Stimulated activated CD4-positive, alpha-beta T cell treated with anti-CD3 and anti-CD28 coated beads, TNF-alpha, amount 100 ng/mL, for 48 hours (primary cell): Measurements from ENCODE around the gene RRAGC.
"Not testable (repeated sequence)": the region's sequence is repeated elsewhere in the genome, so short reads cannot be mapped to it uniquely, and the experiment has no call there.

Source experiments
- DNase-seq, 3 donors: peaks; one replicate each; pipeline ENCODE4 v3.0.0-alpha.2; 2020; ENCODE audit warnings: low read depth in 3 of 3

Gene RRAGC

GRCh38 chr1:38817267-38818174 lies 42.1 kb downstream of the RRAGC start:
- DNase-seq = no peak

GRCh38 chr1:38815903-38816627 lies 43.5 kb downstream of the RRAGC start:
- DNase-seq = no peak

DNA sequence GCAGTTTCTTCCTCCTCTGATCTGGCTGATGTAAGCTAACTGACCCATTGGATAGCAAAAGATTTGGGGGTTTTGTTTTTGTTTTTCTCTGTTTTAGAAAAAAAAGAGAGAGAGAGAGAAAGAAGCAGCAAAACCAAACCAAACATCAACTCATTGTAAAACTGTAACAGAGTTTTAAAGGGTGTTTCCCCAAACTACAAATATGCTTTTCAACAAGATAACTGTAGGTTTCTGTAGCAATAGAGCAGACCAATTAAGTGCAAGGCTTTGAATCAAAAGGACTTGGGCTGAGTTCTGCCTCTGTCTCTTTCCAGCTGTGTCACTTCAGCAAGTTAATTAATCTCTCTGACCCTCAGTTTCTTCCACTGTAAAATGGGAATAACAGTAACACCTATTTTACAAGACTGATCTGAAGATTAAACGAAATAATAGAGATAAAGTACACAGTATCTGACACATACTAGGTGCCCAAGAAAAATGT lies 44.5 kb downstream of the RRAGC start:
- DNase-seq = no peak

DNA sequence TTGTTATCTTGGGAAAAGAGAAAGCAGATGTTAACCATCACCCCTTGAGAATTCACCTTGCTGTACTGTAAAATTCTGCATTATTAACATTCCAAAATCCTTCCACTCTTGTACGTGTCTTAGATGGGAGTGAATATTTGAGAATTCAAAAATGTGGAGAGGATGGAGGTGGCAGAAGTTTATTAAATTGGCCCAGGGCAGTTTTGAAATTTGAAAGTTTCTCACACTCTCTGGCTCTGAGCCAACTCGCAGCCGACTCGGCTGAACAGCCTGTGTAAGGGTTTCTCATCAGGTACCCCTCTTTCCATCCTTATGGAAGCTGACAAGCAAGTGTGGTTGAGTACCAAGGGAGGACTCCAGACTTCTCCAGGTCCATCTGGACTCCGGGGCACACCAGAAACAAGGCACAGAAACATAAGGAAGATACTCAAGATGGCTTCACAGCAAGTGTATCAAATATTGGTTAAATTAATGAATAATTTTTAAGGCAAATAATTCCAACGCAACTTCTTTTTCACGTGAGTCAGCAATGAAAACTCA lies 45.1 kb downstream of the RRAGC start:
- no peak for DNase-seq

DNA sequence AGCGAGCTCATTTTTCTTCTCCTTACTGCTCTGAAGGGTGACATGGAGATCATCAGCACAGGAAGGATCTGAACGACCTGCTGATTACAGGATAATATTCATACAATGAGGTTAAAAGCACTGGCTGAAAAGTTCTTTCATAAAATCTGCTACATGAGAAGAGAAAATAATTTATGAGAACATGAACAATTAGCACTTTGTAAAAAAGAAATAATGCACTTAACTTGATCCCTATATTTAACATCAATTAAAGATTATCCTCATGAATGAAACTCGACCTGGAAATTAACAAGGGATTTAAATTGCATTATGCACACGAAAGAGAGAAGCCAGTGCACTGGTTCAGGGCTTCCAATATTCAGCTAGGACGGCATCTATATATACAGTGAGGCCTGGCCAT lies 46.6 kb downstream of the RRAGC start:
- DNase-seq = no peak

- DNase-seq = not testable (repeated sequence)
Observed at GRCh38 chr1:38811466-38811865, 48.1 kb downstream of the RRAGC start.

DNA sequence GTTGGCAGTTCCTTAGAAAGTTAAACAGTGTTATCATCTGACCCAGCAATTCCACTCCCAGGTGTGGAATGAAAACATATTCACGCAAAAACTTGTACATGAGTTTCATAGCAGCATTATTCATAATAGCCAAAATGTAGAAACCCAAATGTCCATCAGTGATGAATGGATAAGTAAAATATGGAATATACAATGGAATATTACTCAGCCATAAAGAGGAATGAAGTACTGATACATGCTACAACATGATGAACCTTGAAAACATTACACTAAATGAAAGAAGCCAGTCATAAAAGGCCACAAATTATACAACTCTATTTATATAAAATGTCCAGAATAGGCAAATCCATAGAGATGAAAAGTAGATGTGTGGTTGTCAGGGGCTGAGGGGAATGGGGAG lies 53.5 kb downstream of the RRAGC start:
- DNase-seq = no peak

- no peak for DNase-seq
Observed at GRCh38 chr1:38805036-38805435, 54.5 kb downstream of the RRAGC start.

GRCh38 chr1:38804062-38804886 lies 55.3 kb downstream of the RRAGC start:
- no peak for DNase-seq

DNA sequence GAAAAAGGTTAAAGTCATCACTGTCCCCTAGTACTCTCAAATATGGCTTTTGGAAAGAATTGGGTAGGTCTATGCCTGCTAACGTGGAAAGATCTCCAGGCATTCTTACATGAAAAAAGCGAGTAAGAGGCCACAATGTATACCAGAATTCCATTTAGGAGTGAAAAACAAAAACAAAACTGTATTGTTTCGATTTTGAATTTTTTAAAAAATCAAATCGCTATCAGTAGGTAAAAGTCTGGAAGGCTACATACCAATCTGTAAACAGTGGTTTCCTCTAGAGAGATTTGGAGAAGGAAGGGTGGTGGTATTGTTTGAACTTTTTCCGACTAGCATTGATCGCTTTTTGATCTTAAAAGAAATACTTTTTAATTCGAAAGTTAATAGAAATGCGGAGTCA lies 55.9 kb downstream of the RRAGC start:
- no peak for DNase-seq

- DNase-seq = no peak
Observed at GRCh38 chr1:38800720-38801671, 58.6 kb downstream of the RRAGC start.

DNA sequence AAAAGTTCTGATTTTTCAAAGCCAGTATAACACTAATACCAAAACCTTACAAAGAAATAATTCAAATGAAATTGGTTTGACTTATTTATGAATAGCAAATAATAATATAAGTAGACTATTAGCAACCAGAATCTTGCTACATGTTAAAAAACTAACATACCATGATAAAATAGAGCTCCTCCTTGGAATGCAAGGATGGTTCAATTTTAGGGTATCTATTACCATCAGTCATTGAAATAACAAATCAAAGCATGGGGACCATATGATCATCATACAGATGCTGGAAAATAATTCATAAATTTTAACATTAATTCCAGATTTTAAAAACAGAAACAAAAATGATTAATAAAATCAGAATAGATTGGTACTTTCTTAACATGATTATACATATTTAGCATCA lies 66.3 kb downstream of the RRAGC start:
- DNase-seq = no peak

GRCh38 chr1:38791892-38792291 lies 67.7 kb downstream of the RRAGC start:
- no peak for DNase-seq

DNA sequence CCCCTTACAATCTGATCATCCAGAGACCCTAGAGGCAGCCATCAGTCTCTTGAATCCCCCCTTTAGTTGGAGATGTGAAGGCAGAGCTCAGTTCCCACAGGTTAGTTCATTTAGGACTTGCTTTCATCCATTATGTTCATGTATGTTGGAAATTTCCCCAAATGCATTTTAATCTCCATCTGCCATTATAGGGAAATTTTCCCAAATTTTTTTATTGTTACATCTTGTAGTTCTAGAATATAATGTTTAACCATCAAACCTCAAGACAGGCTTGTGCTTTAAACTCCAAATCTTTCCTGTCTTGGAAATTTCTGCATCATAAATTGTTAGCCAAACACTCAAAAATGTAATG lies 68.4 kb downstream of the RRAGC start:
- DNase-seq = no peak

- DNase-seq = no peak
Observed at GRCh38 chr1:38790422-38791163, 69.0 kb downstream of the RRAGC start.

DNA sequence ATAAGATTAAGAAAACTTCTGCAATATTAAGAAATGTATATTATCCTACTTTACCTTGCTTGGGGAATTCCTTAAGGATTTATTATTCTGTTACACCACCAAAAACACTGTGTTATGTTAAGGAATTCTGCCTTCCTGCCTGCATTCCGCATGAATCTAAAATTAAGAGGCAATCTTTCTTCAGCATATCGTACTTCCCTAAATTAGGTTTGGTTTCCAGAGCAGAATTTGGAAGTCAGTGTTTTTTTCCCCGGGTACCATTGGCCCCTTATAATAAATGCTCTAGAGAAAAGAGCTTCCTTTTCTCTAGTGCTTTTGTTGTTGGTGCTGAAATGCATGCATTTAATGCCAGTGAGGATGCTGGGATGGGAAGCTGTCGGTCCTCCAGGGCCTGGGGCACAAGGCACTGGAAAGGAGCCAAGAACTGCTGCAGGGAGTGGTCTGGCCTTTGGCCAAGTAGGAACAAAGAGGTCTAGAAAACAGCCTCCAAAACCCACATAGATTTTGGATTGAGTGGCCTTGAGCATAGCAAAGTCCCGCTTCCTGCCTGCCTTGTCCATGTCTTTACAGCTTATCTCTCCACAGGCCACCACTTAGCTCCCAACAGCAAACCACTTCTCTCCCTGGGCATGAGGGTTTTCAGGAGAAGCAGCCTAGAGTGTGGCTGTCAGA lies 69.9 kb downstream of the RRAGC start:
- no peak for DNase-seq

DNA sequence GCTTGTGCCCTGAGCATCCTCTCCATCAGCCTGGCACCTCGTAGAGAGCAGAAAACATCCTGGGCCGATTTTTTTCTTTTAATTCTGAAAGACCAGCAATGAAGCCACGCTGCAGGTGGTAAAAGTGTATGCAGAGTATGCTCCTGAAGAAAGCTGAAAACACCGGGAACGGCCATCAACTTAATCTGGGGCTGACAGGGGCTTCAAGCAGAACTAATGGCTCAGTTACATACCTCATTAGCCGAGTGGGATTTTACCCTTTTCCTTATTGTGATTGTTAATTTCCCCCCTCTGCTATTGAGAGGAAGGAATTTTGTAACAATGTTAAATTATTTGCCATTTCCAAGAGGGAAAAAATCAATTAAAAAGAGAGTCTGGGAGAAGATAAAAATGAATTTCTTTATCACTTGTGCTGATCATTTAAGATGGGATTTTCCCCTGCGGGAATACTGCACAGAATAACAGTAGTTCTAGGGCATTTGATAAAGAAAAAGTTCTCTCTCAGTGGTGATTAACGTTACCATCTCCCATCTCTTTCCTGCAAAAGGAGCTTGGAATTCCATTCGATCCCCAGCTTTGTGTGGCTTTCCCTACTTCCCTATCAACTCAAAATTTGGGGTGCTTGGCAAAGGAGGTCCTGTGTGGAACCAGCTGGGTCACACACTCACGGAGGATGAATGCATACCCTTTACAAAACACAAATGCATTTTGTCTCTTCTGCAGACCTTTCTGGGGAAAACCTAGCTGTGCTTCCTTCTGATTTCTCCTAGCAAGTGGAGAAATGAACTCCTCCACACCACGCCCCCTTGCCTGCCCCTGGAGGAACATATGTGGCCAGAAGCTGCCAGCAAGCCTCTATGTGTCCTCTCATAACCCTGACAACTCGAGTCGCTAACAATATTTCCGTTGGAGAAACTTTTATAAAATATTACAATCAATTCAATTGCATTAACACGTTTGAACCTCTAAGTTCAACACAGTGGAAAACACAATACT lies 70.9 kb downstream of the RRAGC start:
- no peak for DNase-seq
